ENCODE measurements around the gene TAX1BP1. TPM values are rescaled to one million over a fixed set of nuclear protein-coding genes. Genes with fewer than 3 reads are reported as not detected.

Gene TAX1BP1
- total and polyA plus RNA-seq, 5 experiments from 2014 or later = 98.9 to 131 (median 121) TPM

DNA sequence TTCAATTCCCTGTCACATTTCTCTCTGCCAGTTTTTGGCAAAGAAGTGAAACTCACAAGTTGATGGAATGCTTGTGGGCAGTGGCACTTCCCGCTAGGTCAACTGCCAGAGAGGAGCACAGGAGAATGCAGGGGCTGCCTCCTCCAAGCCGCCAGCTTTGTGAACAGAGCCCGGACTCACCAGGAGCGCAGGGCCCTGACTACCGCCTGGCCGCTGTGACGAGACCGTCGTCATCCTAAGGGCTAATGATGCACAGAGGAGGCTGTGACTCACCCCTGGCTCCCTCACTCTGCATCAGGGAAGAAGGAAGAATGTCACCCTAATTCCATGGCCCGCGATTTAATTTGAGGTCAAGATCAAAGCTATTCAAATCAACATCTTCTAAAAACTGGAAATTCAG, 123.9 kb downstream of the TAX1BP1 start:
- no peaks in the 10 kb centered on the region for H3K27me3 Mint-ChIP-seq
- no peak overlapping the region for H3K4me3 Mint-ChIP-seq
- POLR2A ChIA-PET = no interaction called here
- H3K36me3 Mint-ChIP-seq = peaks cover 0 to 7% (median 3%) of the 10 kb centered on the region in 3 donors
- DNase-seq = no peak
- H3K27ac Mint-ChIP-seq = no peak overlapping the region
- peaks cover 0 to 9% (median 0%) of the 10 kb centered on the region in 4 donors for H3K4me1 Mint-ChIP-seq
- ATAC-seq = no peak
- peaks cover 0 to 6% (median 0%) of the 10 kb centered on the region in 9 donors for H3K9me3 Mint-ChIP-seq

GRCh38 chr7:27866256-27866655, 126.3 kb downstream of the TAX1BP1 start:
- POLR2A ChIA-PET = no interaction called here
- Mint-ChIP-seq H3K27me3 (no peaks in the 10 kb centered on the region), H3K36me3 (peaks cover 0 to 3% (median 2%) of the 10 kb centered on the region in 3 donors), H3K9me3 (no peaks in the 10 kb centered on the region), H3K4me1 (peaks cover 0 to 9% (median 0%) of the 10 kb centered on the region in 4 donors), H3K4me3 (no peak overlapping the region), H3K27ac (no peak overlapping the region)
- no peak for DNase-seq
- ATAC-seq = no peak

GRCh38 chr7:27866828-27867672, 127.1 kb downstream of the TAX1BP1 start:
- Mint-ChIP-seq H3K4me3 (peak overlapping the region in 1 of 10 donors; percentile 5), H3K27ac (no peak overlapping the region), H3K27me3 (no peaks in the 10 kb centered on the region), H3K4me1 (peaks cover 0 to 9% (median 0%) of the 10 kb centered on the region in 4 donors), H3K9me3 (no peaks in the 10 kb centered on the region), H3K36me3 (no peaks in the 10 kb centered on the region)
- no peak for ATAC-seq
- POLR2A ChIA-PET = no interaction called here
- DNase-seq = no peak

DNA sequence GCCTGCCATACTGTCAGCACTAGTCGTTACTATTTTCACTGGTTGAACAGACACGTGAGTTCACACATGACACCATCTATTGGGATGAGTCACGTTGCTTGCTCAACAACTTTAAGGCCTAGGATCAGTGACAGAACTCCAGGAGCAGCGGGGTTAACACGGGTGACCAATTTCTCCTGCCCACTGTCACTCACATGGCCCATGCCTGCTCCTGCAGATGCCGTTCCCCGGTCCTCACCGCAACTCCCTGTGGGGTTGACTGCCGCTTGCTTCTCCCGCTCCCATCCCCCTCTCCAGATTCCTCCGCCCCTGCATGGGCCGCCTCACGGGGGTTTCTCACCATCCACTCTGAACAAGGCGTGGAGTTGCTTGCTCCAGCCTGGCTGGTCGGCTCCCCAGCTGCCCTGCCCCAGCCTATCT, 128.2 kb downstream of the TAX1BP1 start:
- Mint-ChIP-seq H3K27me3 (no peaks in the 10 kb centered on the region), H3K27ac (no peak overlapping the region), H3K4me1 (peaks cover 0 to 9% (median 0%) of the 10 kb centered on the region in 4 donors), H3K4me3 (peak overlapping the region in 1 of 10 donors; percentile 22), H3K9me3 (no peaks in the 10 kb centered on the region), H3K36me3 (peaks cover 0 to 2% (median 0%) of the 10 kb centered on the region in 3 donors)
- ATAC-seq (no peak), DNase-seq (no peak)
- POLR2A ChIA-PET = no interaction called here

- H3K36me3 Mint-ChIP-seq = peaks cover 0 to 2% (median 0%) of the 10 kb centered on the region in 3 donors
- POLR2A ChIA-PET = no interaction called here
- no peak overlapping the region for H3K4me3 Mint-ChIP-seq
- H3K27me3 Mint-ChIP-seq = no peaks in the 10 kb centered on the region
- ATAC-seq = no peak
- peaks cover 0 to 9% (median 0%) of the 10 kb centered on the region in 4 donors for H3K4me1 Mint-ChIP-seq
- no peak for DNase-seq
- no peaks in the 10 kb centered on the region for H3K9me3 Mint-ChIP-seq
- peak overlapping the region in 1 of 10 donors; percentile 52 for H3K27ac Mint-ChIP-seq
Measured at GRCh38 chr7:27869056-27869455, 129.1 kb downstream of the TAX1BP1 start.

GRCh38 chr7:27870595-27870994, 130.6 kb downstream of the TAX1BP1 start:
- Mint-ChIP-seq H3K9me3 (no peaks in the 10 kb centered on the region), H3K36me3 (peaks cover 0 to 2% (median 0%) of the 10 kb centered on the region in 3 donors), H3K4me1 (peaks cover 0 to 9% (median 3%) of the 10 kb centered on the region in 4 donors), H3K27me3 (no peaks in the 10 kb centered on the region), H3K27ac (no peak overlapping the region), H3K4me3 (no peak overlapping the region)
- DNase-seq (no peak), ATAC-seq (no peak)
- POLR2A ChIA-PET = no interaction called here

- no peak overlapping the region for H3K4me3 Mint-ChIP-seq
- no peak overlapping the region for H3K27ac Mint-ChIP-seq
- H3K9me3 Mint-ChIP-seq = no peaks in the 10 kb centered on the region
- peaks cover 0 to 2% (median 0%) of the 10 kb centered on the region in 3 donors for H3K36me3 Mint-ChIP-seq
- POLR2A ChIA-PET = no interaction called here
- ATAC-seq (no peak), DNase-seq (no peak)
- no peaks in the 10 kb centered on the region for H3K27me3 Mint-ChIP-seq
- H3K4me1 Mint-ChIP-seq = peaks cover 0 to 9% (median 3%) of the 10 kb centered on the region in 4 donors
Measured at GRCh38 chr7:27871086-27871485, 131.1 kb downstream of the TAX1BP1 start.

GRCh38 chr7:27871866-27872265, 131.9 kb downstream of the TAX1BP1 start:
- DNase-seq (no peak), ATAC-seq (no peak)
- POLR2A ChIA-PET = no interaction called here
- Mint-ChIP-seq H3K4me3 (no peak overlapping the region), H3K4me1 (peaks cover 0 to 6% (median 1%) of the 10 kb centered on the region in 4 donors), H3K9me3 (no peaks in the 10 kb centered on the region), H3K27ac (no peak overlapping the region), H3K36me3 (peaks cover 0 to 2% (median 0%) of the 10 kb centered on the region in 3 donors), H3K27me3 (no peaks in the 10 kb centered on the region)

DNA sequence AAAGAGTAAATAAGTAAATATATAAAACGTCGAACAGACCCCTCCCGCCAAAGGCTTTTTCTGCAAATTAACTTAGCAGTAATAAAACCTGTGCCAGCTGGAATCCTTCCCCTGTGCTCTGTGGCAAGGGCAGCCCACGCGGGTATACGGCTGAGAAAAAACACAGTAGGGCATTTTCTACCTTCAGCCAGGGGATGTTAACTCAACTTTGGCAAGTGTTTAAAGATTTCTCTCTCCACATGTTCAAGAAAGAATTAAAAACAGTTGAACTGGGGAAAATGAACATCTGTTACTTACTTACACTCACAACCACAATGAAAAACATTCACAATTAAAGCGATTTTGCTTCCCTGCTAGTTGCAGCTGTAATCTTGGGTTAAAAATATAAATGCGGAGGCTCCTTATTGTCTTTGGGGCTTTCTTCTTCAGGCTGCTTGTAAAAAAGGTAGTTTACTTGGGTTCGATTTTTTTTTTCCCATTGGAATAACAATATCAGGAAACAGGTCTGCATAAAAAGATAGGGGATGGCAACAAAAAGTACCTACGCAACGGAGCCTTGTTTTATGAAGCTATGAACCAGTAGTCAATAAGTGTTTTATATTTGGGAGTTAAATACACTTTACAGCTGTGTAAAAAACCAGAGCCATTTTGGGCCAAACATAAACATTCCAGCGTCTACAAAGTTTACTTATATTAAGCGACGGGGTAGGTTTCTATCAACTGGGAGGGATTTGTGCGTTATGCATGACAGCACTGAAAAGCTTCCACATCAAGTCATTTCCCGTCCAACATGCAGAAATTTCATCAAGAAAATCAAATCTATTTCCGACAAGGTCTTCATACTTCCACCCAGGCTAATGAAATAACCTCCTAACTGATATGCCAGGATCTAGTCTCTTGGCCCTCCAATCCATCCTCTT, 132.7 kb downstream of the TAX1BP1 start:
- Mint-ChIP-seq H3K27ac (no peak overlapping the region), H3K27me3 (no peaks in the 10 kb centered on the region), H3K4me3 (no peak overlapping the region), H3K9me3 (no peaks in the 10 kb centered on the region), H3K36me3 (peaks cover 0 to 2% (median 0%) of the 10 kb centered on the region in 3 donors), H3K4me1 (peaks cover 0 to 6% (median 0%) of the 10 kb centered on the region in 4 donors)
- no peak for ATAC-seq
- no peak for DNase-seq
- POLR2A ChIA-PET = interaction anchor here (0.7 kb wide), 1 partner anchor 101 kb away, joined by 4 read pairs; no protein-coding TSS in a partner anchor

GRCh38 chr7:27873981-27874957, 134.3 kb downstream of the TAX1BP1 start:
- H3K4me1 Mint-ChIP-seq = peaks cover 0 to 6% (median 0%) of the 10 kb centered on the region in 4 donors
- H3K27me3 Mint-ChIP-seq = no peaks in the 10 kb centered on the region
- POLR2A ChIA-PET = no interaction called here
- H3K4me3 Mint-ChIP-seq = no peak overlapping the region
- DNase-seq = no peak
- no peak overlapping the region for H3K27ac Mint-ChIP-seq
- H3K36me3 Mint-ChIP-seq = peaks cover 0 to 2% (median 0%) of the 10 kb centered on the region in 3 donors
- no peak for ATAC-seq
- no peaks in the 10 kb centered on the region for H3K9me3 Mint-ChIP-seq

DNA sequence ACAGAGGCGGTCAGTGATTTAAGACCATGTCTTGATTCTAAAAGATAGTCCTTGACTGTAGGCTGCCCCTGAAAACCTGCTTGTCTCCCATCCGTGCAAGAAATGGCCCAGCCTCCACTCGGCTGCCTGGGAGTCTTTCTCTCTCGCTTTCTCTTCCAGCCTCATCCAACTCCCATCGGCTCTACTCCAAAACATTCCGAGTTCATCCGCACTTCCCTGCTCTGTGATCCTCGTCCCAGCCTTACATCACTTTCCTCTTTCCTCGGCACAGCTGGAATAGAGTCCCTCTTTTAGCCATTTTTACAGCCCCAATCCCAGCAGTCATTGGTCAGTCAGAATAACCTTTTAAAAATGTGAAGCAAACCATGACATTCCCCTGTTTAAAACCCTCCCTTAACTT, 135.1 kb downstream of the TAX1BP1 start:
- Mint-ChIP-seq H3K27ac (no peak overlapping the region), H3K4me3 (no peak overlapping the region), H3K4me1 (peaks cover 0 to 6% (median 0%) of the 10 kb centered on the region in 4 donors), H3K9me3 (no peaks in the 10 kb centered on the region), H3K27me3 (no peaks in the 10 kb centered on the region), H3K36me3 (peaks cover 0 to 2% (median 0%) of the 10 kb centered on the region in 3 donors)
- DNase-seq = no peak
- ATAC-seq = no peak
- POLR2A ChIA-PET = no interaction called here

- Mint-ChIP-seq H3K4me3 (no peak overlapping the region), H3K27me3 (no peaks in the 10 kb centered on the region), H3K9me3 (no peaks in the 10 kb centered on the region), H3K4me1 (peaks cover 0 to 6% (median 0%) of the 10 kb centered on the region in 4 donors), H3K27ac (no peak overlapping the region), H3K36me3 (peaks cover 0 to 2% (median 0%) of the 10 kb centered on the region in 3 donors)
- ATAC-seq = no peak
- POLR2A ChIA-PET = no interaction called here
- DNase-seq = no peak
Measured at GRCh38 chr7:27875832-27876231, 135.9 kb downstream of the TAX1BP1 start.

Measured in naive thymus-derived CD8-positive, alpha-beta T cell (primary cell).